Measurements from ENCODE around the gene FSIP1.

- TF ChIP-seq CTCF (conservative IDR thresholded peaks at IDR 0.05 in 1 of 2, IDR thresholded peaks at IDR 0.05 in 1 of 2; ENCODE audit: extremely low read depth in 1 of 2, insufficient read depth in 1 of 2, low read depth in 1 of 2, low read length in 2 of 2) (peak; percentile 27 to 79), EZH2 (IDR thresholded peaks at IDR 0.05; ENCODE audit: borderline replicate concordance, low read length) (no peak)
These were observed 200.8 kb downstream of the FSIP1 start for GRCh38 chr15:39581793-39582285.

Data from mammary epithelial cell (primary cell).